NCI-H510A treated with DMSO at 0.1 percent for 48 hours (cell line): ENCODE results near the gene CSNK1E.

Source experiments
- DNase-seq: peaks from one replicate; lab custom pipeline; 2025; lab: John Stamatoyannopoulos, UW

Gene CSNK1E

DNA sequence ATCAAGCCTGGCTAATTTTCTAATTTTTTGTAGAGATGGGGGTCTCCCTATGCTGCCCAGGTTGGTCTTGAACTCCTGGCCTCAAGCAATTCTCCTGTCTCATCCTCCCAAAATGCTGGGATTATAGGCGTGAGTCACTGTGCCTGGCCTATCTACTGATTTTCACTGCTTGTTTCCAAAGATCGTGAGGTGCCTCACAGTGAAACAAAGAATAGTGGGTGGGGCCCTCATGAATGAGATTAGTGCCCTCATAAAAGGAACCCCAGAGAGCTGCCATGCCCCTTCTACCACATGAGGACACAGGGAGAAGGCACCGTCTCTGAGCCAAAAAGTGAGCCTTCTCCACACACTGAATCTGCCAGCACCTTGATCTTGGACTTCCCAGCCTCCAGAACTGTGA, 67.9 kb downstream of the CSNK1E start:
- no peak for DNase-seq

DNA sequence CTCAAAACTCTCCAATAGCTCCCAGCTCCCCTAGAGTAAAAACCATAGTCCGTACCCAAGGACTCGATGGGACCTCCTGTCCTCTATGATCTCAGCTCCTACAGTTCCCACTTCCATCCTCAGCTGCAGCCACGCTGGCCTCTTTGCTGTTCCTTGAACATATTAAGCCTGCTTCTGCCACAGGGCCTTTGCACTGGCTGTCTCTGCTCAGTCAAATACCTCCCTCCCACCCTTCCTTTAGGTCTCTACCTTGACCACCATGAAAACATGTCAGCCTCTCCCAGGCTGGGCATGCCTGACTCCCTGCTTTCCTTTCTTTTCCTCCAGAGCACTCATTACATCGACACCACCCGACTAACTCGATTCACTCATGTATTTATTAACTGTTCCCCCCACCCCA, 69.0 kb downstream of the CSNK1E start:
- DNase-seq, result no peak

DNA sequence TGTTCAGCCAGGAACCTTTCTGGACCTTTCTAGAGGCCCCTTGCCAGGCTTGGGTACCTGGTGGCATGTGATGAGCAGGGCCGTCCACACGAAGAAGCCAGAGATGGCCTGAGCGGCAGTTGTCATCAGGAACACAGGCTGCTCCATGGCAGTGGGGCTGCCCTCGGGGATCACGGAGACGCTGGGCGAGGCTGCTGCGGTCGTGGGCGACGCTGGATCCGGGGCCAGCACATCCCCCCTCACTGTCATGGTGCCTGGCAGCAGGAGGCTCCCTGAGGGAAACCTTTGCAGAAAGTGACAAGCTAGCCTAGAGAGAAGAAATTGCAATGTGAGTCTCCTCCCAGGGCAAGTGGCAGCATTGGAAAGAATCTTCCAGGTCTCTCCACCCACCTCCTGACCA, 69.5 kb downstream of the CSNK1E start:
- DNase-seq, result no peak

DNA sequence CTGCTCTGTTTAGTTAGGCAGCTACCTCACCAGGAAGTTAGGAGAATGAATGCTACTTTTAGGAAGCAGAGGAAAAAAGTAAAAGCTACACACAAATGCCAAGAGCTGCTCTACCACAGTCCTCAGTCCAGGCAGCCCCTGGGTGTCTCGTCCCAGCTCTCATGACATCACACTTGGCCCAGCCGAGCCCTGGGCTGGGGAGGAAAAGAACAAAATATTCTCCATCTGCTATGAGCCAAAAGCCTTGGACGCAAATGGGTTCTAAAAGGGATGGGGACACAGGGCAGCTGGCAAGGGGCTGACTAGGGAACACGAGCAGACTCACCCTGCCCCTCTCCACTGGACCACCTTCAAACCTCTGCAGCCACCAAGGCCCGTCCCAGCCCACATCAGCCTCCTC, 70.5 kb downstream of the CSNK1E start:
- no peak for DNase-seq

DNA sequence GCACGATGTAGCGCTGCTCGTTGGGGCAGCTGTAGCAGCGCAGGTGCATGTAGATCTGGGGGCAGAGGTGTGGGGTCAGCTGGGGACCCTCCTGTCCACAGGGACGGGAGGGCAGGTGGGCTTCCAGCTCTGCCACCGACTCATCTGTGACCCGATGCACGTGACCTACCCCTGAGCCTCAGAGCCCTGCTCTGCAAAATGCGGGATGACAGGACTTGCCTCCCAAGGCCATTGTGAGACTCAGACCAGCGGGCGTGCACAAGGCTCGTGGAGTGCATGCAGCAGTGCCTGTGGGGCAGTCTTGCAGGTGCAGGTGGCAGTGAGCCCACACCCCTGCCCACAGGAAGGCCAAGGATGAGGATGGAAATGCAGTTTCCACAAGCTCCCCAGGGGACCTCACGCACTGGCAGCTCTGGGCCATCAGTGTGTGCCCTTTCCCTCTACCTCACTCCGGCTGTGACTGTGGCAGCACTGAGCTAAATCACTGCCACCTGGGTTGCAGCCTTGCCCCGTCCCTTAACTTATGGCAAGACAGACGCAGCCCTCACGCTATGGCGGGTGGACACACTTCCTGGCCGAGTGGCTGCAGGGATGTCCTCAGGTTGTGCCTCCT, 71.1 kb downstream of the CSNK1E start:
- DNase-seq, result no peak

DNA sequence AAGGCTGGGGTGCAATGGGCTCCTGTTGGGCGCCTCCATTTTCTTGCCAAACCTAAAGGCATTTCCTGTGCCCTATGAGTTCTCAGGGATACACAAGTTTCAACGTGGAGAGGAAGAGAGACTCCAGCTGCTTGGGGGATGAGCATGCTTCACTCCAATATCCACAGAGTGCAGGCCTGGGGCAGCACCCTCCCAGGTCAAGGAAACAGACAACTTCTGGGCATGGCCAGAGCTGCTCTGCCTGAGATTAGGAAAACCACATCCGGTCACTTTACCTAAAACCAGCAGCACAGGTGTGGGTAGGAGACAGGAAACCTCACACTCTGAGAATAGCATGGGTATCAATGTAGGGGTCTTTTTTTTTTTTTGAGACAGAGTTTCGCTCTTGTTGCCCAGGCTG, 73.1 kb downstream of the CSNK1E start:
- no peak for DNase-seq

DNA sequence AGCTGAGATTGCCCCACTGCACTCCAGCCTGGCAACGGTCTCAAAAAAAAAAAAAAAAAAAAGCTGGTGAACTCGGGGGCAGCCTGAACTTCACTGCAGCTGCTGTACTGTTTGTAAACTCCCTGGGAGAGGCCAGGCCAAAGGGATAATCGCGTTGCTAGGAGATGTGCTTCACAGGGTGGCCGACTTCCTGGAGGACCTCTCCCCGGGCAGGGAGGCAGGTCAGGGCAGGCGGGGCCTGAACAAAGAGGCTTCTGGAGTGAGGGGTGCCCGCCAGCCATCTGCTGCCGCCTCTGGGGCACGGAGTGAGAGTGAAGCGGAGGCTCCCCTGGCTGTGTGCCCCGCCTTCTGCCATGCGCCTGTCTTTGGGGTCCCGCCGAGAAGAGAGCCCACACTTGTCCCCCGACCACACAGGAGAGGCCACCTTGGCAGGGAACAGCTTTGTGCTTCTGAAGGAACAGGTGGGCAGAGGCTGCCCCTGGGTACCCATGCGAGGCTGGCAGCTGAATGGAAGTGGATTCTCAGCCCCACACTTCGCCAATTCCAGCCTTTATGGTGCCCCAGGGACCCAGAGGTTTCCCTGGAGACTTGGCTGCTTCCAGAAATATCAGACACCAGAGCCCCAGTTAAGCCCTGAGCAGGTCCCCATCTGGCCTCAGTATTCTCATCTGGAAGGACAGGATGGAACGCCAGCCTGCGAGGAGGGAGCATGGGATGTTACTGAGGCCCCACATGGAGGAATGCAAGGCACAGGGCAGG, 74.0 kb downstream of the CSNK1E start:
- DNase-seq, result peak; percentile 80

DNA sequence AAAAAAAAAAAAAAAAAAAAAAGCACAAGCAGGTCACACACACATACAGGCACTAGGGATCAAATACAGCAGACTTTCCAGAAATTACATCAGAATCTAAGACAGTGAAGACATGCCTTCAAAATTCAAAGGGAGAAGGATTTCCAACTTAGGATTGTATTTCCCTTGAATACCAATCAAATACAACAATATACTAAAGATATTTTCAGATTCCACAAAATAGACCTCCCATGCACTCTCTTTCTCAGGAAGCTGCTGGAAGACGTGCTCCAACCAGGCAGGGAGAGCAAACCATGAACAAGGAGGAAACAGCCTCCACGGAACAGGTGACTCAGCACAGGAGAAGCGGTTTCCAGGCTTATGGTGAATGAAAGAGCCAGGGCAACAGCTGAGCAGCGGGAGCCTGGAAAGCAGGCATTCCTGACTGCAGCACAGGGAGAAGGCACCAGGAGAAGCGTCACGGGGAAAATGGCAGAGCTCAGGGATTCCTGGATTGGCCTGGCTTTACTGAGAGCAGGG, 76.4 kb downstream of the CSNK1E start:
- DNase-seq, result peak; percentile 47
